HUDEP-2 (cell line): ENCODE data around the gene SERTAD1.

ENCODE experiments used
- DNase-seq, 76 experiments: peaks; one replicate each; lab custom pipeline; 2025; ENCODE audit not compliant: unreplicated experiment in 76 of 76; lab: John Stamatoyannopoulos, UW

SERTAD1 gene

GRCh38 chr19:40407714-40408597 is 17.8 kb downstream of the SERTAD1 start:
- peak in 34 of 76 experiments; percentile 19 to 65 (median 40) for DNase-seq

DNA sequence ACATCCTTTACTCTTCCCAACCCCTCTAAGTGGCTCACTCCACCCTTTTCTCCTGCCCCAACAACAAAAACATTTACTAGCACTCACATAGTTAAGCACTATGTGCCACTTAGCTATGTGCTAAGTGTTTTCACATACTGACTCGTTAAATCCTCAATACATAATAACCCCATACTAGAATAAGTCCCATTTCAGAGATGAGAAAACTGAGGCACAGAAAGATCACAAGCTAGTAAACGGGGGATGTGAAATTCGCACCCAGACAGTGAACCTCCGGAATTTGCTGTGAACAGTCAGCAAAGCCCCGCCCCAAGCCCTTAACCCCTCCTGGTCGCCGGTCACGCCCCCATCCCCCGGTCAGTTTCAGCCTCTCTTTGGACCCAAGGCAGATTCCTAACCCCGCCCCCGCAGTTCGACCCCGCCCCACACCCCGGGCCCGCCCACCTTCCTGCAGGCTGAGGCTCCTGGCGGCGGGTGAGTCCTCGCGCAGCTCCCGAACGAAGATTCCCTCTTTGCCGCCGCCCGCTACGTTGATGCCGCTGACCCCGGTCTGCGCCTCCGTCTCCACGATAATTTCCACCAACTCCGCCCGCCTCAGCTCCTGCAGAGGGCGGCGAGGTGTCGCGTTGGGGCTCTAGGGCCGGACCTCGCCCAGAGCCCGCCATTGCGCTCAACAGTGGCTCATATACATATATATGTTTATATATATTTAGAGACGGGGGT is 22.4 kb downstream of the SERTAD1 start:
- DNase-seq = peak in 72 of 76 experiments; percentile 31 to 97 (median 86)

DNA sequence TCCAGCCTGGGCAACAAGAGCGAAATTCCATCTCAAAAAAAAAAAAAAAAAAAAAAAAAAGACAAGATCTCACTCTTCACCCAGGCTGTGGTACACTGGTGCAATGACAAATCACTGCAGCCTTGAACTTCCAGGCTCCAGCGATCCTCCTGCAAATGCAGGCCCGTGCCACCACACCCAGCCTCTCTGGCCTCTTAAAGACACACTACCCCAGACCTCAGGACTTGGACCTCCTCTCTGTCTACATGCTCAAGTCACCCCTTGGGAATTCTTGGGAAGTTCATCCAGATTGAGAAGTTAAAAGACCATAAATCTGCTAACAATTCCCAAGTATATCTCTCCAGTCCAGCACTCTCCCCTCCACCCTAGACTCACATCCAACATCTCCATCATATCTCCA is 25.2 kb downstream of the SERTAD1 start:
- no peak for DNase-seq

GRCh38 chr19:40398417-40399131 is 27.2 kb downstream of the SERTAD1 start:
- DNase-seq = peak in 45 of 76 experiments; percentile 14 to 77 (median 47)

GRCh38 chr19:40397568-40397906 is 28.3 kb downstream of the SERTAD1 start:
- DNase-seq = no peak

DNA sequence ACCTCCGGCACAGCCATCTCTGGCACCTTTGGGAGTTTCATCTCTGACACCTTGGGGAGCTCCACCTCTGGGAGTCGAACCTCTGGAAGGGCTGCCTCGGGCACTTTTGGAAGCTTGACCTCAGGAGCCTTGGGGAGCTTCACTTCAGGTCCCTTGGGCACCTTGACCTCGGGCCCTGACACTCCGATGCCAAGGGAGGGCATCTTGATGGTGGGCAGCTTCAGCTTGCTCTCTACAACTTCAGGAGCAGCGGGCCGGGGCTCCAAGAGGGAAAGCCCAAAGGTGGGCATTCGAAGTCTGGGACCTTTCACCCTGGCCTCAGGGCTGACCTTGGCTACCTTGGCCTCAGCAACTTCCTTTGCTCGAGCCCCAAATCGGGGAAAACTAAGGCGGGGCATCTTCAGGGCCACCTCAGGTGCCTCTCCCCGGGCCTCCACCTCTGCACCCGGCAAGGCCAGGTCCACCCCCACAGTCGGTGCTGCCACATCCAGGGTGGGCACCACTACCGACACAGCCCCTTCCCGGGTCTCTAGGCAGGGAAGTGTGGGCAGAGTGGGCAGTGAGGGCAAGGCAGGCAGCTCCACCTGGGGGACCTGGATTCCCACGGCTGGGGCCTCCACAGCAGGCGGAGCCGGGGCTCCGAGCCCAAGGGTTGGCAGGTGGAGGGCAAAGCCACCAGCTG is 28.8 kb downstream of the SERTAD1 start:
- no peak for DNase-seq

DNA sequence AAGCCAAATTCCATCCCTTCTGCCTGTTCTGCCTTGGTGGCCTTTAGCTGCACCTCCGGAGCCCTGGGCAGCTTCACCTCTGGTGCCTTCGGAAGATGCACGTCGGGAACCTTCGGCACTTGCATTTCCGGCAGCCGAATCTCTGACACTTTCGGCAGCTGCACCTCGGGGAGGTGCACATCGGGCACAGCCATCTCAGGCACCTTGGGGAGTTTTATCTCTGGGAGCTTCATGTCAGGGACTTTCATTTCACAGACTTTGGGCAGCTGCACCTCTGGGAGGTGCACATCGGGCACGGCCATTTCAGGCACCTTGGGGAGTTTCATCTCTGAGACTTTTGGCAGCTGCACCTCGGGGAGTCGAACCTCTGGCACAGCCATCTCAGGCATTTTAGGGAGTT is 29.8 kb downstream of the SERTAD1 start:
- no peak for DNase-seq

- no peak for DNase-seq
These were observed 31.0 kb downstream of the SERTAD1 start for GRCh38 chr19:40394816-40395210.

- no peak for DNase-seq
These were observed 31.6 kb downstream of the SERTAD1 start for GRCh38 chr19:40393894-40394815.

GRCh38 chr19:40392894-40393517 is 32.8 kb downstream of the SERTAD1 start:
- DNase-seq = no peak

- no peak for DNase-seq
These were observed 33.7 kb downstream of the SERTAD1 start for GRCh38 chr19:40392123-40392522.

DNA sequence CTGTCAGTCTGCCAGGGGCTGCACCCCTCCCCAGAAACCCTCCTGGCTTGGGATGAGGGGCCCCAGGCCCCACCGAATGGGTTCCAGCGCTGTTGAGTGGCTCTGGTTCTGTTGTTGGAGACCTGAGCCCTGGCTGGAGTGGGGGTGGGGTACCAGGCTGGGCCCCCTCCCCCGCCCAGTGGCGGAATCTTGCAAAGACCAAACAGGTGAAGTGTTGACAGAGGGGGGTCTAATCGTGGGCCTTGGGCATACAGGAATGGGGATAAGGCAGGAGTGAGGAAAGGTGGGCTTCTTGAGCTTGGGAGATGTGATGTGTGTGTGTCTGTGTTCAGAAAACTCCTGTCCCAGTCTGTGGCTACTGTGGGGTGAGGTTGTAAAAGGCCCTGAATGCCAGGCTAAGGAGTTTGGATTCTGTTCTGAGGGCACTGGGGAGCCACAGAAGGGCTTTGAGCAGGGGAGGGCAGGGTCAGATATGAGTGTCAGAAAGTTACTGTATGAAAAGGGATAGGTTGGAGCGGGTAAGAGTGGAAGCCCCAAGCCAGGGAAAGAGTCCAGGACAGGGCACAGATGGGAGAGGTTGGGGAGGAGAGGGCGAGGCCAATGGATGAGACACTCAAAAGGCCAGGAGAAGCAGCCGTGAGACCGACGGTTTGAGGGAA is 35.6 kb downstream of the SERTAD1 start, which contains the start of gene HIPK4:
Gene HIPK4 (minus strand): TSS at position 98 of the 659 bp plus-strand sequence. CDS start 279 bp downstream, outside the sequence.
- DNase-seq = no peak

DNA sequence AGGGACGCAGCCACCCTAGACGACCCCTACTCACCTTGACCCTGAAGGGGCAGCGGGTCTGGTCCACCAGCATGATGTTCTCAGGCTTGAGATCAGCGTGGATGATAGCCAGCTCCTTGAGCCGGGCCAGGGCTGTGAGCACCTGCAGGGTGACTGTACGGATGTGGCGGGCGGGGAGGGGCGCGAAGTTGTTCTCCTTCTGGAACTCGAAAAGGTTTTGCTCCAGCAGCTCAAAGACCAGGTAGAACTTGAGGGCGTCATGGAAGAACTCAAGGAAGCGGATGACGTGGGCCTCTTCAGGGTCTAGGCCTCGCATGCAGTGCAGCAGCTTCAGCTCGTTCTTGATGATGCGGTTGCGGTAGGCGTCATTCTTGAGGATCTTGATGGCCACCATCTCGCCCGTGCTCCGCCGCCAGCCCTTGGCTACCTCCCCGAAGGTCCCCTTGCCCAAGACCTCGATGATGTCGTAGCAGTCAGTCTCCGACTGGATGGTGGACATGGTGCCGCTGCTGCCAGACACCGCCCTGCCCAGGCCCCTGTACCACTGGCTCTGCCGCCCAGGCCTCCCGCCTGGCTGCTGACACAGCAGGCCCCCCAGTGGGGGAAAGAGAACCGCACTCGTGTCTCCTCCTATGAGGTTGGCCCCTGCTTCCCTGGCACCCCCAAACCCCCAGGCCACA is 36.2 kb downstream of the SERTAD1 start:
- no peak for DNase-seq

DNA sequence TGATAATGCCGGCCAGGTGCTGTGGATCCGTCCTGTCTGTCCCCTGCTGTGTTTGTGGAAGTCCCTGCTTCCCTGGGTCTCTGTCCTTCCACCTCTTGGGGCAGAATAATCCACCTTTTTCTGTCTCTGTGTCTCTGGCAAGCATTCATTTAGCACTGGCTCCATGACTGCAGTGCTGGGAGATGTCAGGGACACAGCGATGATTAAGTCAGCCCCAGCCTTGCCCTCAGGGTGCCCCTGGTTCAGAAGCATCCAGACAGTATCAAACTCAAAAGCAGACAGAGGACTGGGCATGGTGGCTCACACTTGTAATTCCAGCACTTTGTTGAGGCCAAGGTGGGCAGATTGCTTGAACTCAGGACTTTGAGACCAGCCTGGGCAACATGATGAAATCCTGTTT is 37.3 kb downstream of the SERTAD1 start:
- DNase-seq = no peak

DNA sequence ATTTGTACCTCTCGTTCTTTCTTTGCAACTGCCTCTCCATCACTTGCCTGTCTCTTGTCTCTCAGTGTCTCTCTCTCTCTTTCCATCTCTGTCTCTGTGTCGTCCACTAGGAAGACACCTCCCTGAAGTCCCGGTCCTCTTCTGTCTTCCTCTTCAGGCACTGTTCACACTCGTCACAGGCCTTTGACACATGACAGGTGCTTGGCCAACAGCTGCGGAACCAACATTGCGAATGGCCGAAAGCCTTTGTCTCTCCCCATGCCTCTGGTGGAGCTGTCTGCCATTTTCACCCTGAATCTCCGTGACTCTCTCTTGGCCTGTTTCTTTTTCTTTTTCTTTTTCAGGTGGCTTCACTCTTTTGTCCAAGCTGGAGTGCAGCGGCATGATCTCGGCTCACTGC is 38.6 kb downstream of the SERTAD1 start:
- no peak for DNase-seq

- no peak for DNase-seq
These were observed 42.0 kb downstream of the SERTAD1 start for GRCh38 chr19:40383668-40384248.

- no peak for DNase-seq
These were observed 44.5 kb downstream of the SERTAD1 start for GRCh38 chr19:40381321-40381720.
